Heart right ventricle (tissue), 16 donors: ENCODE measurements around the gene PRSS1. TPM values are rescaled to one million over a fixed set of nuclear protein-coding genes. Genes with fewer than 3 reads are reported as not detected.

Experiments used
- ATAC-seq, 8 donors: fragments of 200-7000 bp; cut with Tn5 transposase; one replicate each; pipeline ENCODE4 v1.9.1; 2020; ENCODE audit warnings: mild to moderate bottlenecking in 8 of 8, moderate library complexity in 8 of 8, moderate number of reproducible peaks in 1 of 8
- DNase-seq, 2 donors: peaks; one replicate each; pipeline ENCODE4 v3.0.0-alpha.2; 2020
- H3K27ac ChIP-seq, 10 donors: fragments of 200-600 bp; sonication (generic) in 2 of 10; one replicate each; pipeline versions ENCODE4 v1.5.0 to v1.8.0; 2020 to 2022; ENCODE audit warnings: mild to moderate bottlenecking in 3 of 10
- H3K27me3 ChIP-seq, 7 donors: fragments of 200-600 bp; one replicate each; pipeline ENCODE4 v1.8.0; 2021 to 2022; ENCODE audit warnings: mild to moderate bottlenecking in 2 of 7
- H3K36me3 ChIP-seq, 9 donors: fragments of 200-600 bp; sonication (generic) in 1 of 9; one replicate each; pipeline versions ENCODE4 v1.5.0 to v1.8.0; 2020 to 2022; ENCODE audit warnings: mild to moderate bottlenecking in 2 of 9
- H3K4me1 ChIP-seq, 9 donors: fragments of 200-600 bp; sonication (generic) in 1 of 9; one replicate each; pipeline versions ENCODE4 v1.5.0 to v1.8.0; 2020 to 2022; ENCODE audit warnings: mild to moderate bottlenecking in 4 of 9
- H3K4me3 ChIP-seq, 10 donors: fragments of 200-600 bp; sonication (generic) in 2 of 10; one replicate each; pipeline versions ENCODE4 v1.5.0 to v1.8.0; 2020 to 2022; ENCODE audit warnings: mild to moderate bottlenecking in 7 of 10, moderate library complexity in 2 of 10
- H3K9me3 ChIP-seq, 11 donors: fragments of 200-600 bp in 10 of 11; sonication (generic) in 2 of 11; one replicate each; pipeline versions ENCODE4 v1.5.0 to v1.8.0; 2013 to 2022; ENCODE audit warnings: mild to moderate bottlenecking in 2 of 11, control low read depth in 1 of 11, moderate library complexity in 1 of 11
- CTCF ChIP-seq, 9 donors: fragments of 200-600 bp; sonication (generic) in 2 of 9; IDR thresholded peaks; one replicate each; pipeline versions ENCODE4 v1.5.0 to v1.8.0; 2021 to 2022; ENCODE audit warnings: antibody characterized with exemption in 9 of 9, mild to moderate bottlenecking in 5 of 9, moderate library complexity in 1 of 9
- WGBS, 2 donors: extraction: QIAGEN DNeasy Blood & Tissue Kit; methylation state at CpG; one replicate each; pipeline ENCODE4 v1.1.7; 2013; ENCODE audit warnings: inconsistent platforms in 1 of 2; 5-methylcytosine and 5-hydroxymethylcytosine counted together
- intact Hi-C, 10 donors: fragments of 100-400 bp; cut with DNase I; formaldehyde crosslinking; loops; one replicate each; pipeline versions ENCODE4 v1.11.1 to v1.14.2; 2022
- polyA plus RNA-seq, 2 donors: library from polyadenylated mRNA; stranded (reverse); fragments of 200-250 nt; gene quantifications; one replicate each; pipeline ENCODE4 v1.2.3, GENCODE V29; 2013
- total RNA-seq, 10 donors: library from RNA; stranded (reverse); fragmentation: NEBNext Ultra II Directional in 3 of 10; extraction: Animal tissue kit (Norgen Biotek cat#: 25700) in 3 of 10; gene quantifications; one replicate each; pipeline versions ENCODE4 v1.2.1 to v1.2.4, GENCODE V29; 2021 to 2023
- donor health status: Arrhythmogenic right ventricular cardiomyopathy.
- donor health status: ischemic (EF 13 %, LVEDD 7.1; RV severe dilation, severe dysfunction).
- donor health status: healthy with polysubstance abuse.
- donor health status: DM: no; HTN: yes; CAD: no.
- donor health status: DM: no; HTN: no; CAD: no.
- donor health status: ischemic (EF 25% LVEDD 6.9; RV normal size, moderate dysfunction).
- donor health status: ischemic (EF 25% LVEDD 5.7; RV mildly dilated, moderate dysfunction).
- donor health status: healthy.
- donor health status: DM: yes; HTN: yes; CAD: no.
- donor health status: Ischemic cardiomyopathy.
- donor health status: ischemic (EF 35%, LVEDD 5.7; RV mildly dilated, moderate dysfunction).
- donor health status: nonischemic (EF 11% LVEDD 7.7; RV severe dilation, severe dysfunction).
- donor health status: DM: yes; HTN: yes; CAD: no.
- donor health status: PGD.
- donor health status: ischemic (EF 29% LVEDD 5.4; RV normal size, mild dysfunction).
- donor health status: nonischemic (EF 23%, LVEDD 6.1; RV moderate dilation, normal function).

PRSS1 gene
- total and polyA plus RNA-seq, 12 donors: 0.75 to 4.3 (median 3.7) TPM; not detected in 4

- H3K36me3 ChIP-seq: no peaks in the 10 kb centered on the region
- H3K27ac ChIP-seq: no peak overlapping the region
- WGBS, 2 donors: 83 to 90% methylated on average over 10 of the region's 10 CpGs
- H3K4me3 ChIP-seq: no peak overlapping the region
- intact Hi-C loops: no loop called here
- H3K27me3 ChIP-seq: peaks cover 0 to 10% (median 0%) of the 10 kb centered on the region in 7 donors
- no peak for DNase-seq
- ATAC-seq: no peak
- no peaks in the 10 kb centered on the region for H3K4me1 ChIP-seq
- no peaks in the 10 kb centered on the region for H3K9me3 ChIP-seq
- no peak for TF ChIP-seq CTCF (IDR thresholded peaks at IDR 0.05)
These were observed 28.3 kb upstream of the PRSS1 start for GRCh38 chr7:142720986-142721385.

- 58 to 65% methylated on average over 15 of the region's 15 CpGs for WGBS, 2 donors
- Histone ChIP-seq H3K36me3 (no peaks in the 10 kb centered on the region), H3K4me3 (no peak overlapping the region), H3K27me3 (peaks cover 0 to 10% (median 0%) of the 10 kb centered on the region in 7 donors), H3K27ac (no peak overlapping the region), H3K9me3 (no peaks in the 10 kb centered on the region), H3K4me1 (no peaks in the 10 kb centered on the region)
- ATAC-seq (no peak), DNase-seq (no peak)
- no peak for TF ChIP-seq CTCF (IDR thresholded peaks at IDR 0.05)
- intact Hi-C loops: no loop called here
These were observed 27.0 kb upstream of the PRSS1 start for GRCh38 chr7:142722248-142722794.

GRCh38 chr7:142733271-142733670, 16.0 kb upstream of the PRSS1 start:
- no peak for ATAC-seq

GRCh38 chr7:142739923-142740492, 9.3 kb upstream of the PRSS1 start:
- H3K9me3 ChIP-seq: peaks cover 0 to 1% (median 0%) of the 10 kb centered on the region in 11 donors
- WGBS, 2 donors: 49 to 52% methylated on average over 2 of the region's 2 CpGs
- DNase-seq (no peak), ATAC-seq (no peak)
- H3K4me1 ChIP-seq: peaks cover 0 to 21% (median 10%) of the 10 kb centered on the region in 9 donors
- no peak overlapping the region for H3K27ac ChIP-seq
- no peaks in the 10 kb centered on the region for H3K36me3 ChIP-seq
- H3K27me3 ChIP-seq: no peaks in the 10 kb centered on the region
- H3K4me3 ChIP-seq: no peak overlapping the region
- intact Hi-C loops: no loop called here
- TF ChIP-seq CTCF (IDR thresholded peaks at IDR 0.05): no peak

More at GRCh38 chr7:142733271-142733670, 16.0 kb upstream of the PRSS1 start:
- no peak overlapping the region for H3K4me3 ChIP-seq
- no peak overlapping the region for H3K27ac ChIP-seq
- 82 to 86% methylated on average over 8 of the region's 8 CpGs for WGBS, 2 donors
- peaks cover 0 to 19% (median 0%) of the 10 kb centered on the region in 11 donors for H3K9me3 ChIP-seq
- intact Hi-C loops: no loop called here
- no peaks in the 10 kb centered on the region for H3K36me3 ChIP-seq
- H3K27me3 ChIP-seq: no peaks in the 10 kb centered on the region
- TF ChIP-seq CTCF (IDR thresholded peaks at IDR 0.05): no peak
- no peak for DNase-seq
- H3K4me1 ChIP-seq: peaks cover 0 to 6% (median 0%) of the 10 kb centered on the region in 9 donors
